Measurements from ENCODE around the gene CHAC1.

GRCh38 chr15:40958146-40958545 lies 4.9 kb downstream of the CHAC1 start:
- TF ChIP-seq, protein P1, sequence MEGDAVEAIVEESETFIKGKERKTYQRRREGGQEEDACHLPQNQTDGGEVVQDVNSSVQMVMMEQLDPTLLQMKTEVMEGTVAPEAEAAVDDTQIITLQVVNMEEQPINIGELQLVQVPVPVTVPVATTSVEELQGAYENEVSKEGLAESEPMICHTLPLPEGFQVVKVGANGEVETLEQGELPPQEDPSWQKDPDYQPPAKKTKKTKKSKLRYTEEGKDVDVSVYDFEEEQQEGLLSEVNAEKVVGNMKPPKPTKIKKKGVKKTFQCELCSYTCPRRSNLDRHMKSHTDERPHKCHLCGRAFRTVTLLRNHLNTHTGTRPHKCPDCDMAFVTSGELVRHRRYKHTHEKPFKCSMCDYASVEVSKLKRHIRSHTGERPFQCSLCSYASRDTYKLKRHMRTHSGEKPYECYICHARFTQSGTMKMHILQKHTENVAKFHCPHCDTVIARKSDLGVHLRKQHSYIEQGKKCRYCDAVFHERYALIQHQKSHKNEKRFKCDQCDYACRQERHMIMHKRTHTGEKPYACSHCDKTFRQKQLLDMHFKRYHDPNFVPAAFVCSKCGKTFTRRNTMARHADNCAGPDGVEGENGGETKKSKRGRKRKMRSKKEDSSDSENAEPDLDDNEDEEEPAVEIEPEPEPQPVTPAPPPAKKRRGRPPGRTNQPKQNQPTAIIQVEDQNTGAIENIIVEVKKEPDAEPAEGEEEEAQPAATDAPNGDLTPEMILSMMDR (IDR thresholded peaks at IDR 0.05), result no peak
- TF ChIP-seq POLR2A (IDR thresholded peaks at IDR 0.05), result no peak

Measured in breast epithelium (tissue), 3 donors.